ENCODE data around the gene TARS2.

TARS2 gene

GRCh38 chr1:150543500-150544143, 56.4 kb downstream of the TARS2 start:
- Histone ChIP-seq H3K4me3 (ENCODE audit: severe bottlenecking) (no peak overlapping the region), H3K36me3 (ENCODE audit: low read depth) (no peaks in the 10 kb centered on the region), H3K27me3 (ENCODE audit: insufficient read depth, poor library complexity, severe bottlenecking) (no peaks in the 10 kb centered on the region), H3K9me3 (ENCODE audit: severe bottlenecking) (no peaks in the 10 kb centered on the region), H3K4me1 (ENCODE audit: insufficient read depth, poor library complexity, severe bottlenecking) (peaks cover 3% of the 10 kb centered on the region), H3K27ac (ENCODE audit: poor library complexity, severe bottlenecking) (no peak overlapping the region)
- no peak; the same call in 2 of the 3 replicates for ATAC-seq (ENCODE audit: low read depth)
- DNase-seq (ENCODE audit: low spot score), result no peak
- TF ChIP-seq CTCF (IDR thresholded peaks at IDR 0.05; ENCODE audit: poor library complexity, severe bottlenecking), result no peak

- DNase-seq (ENCODE audit: low spot score) (no peak), ATAC-seq (ENCODE audit: low read depth) (no peak)
- Histone ChIP-seq H3K4me3 (ENCODE audit: severe bottlenecking) (no peak overlapping the region), H3K9me3 (ENCODE audit: severe bottlenecking) (no peaks in the 10 kb centered on the region), H3K36me3 (ENCODE audit: low read depth) (no peaks in the 10 kb centered on the region), H3K27ac (ENCODE audit: poor library complexity, severe bottlenecking) (no peak overlapping the region), H3K27me3 (ENCODE audit: insufficient read depth, poor library complexity, severe bottlenecking) (no peaks in the 10 kb centered on the region), H3K4me1 (ENCODE audit: insufficient read depth, poor library complexity, severe bottlenecking) (no peaks in the 10 kb centered on the region)
- no peak for TF ChIP-seq CTCF (IDR thresholded peaks at IDR 0.05; ENCODE audit: poor library complexity, severe bottlenecking)
Measured at GRCh38 chr1:150544204-150544603, 57.0 kb downstream of the TARS2 start.

GRCh38 chr1:150545486-150546032, 58.3 kb downstream of the TARS2 start:
- ATAC-seq (ENCODE audit: low read depth) (no peak), DNase-seq (ENCODE audit: low spot score) (no peak)
- H3K4me3 ChIP-seq (ENCODE audit: severe bottlenecking), result no peak overlapping the region
- H3K9me3 ChIP-seq (ENCODE audit: severe bottlenecking), result no peaks in the 10 kb centered on the region
- peaks cover 3% of the 10 kb centered on the region for H3K4me1 ChIP-seq (ENCODE audit: insufficient read depth, poor library complexity, severe bottlenecking)
- no peaks in the 10 kb centered on the region for H3K27me3 ChIP-seq (ENCODE audit: insufficient read depth, poor library complexity, severe bottlenecking)
- no peak overlapping the region for H3K27ac ChIP-seq (ENCODE audit: poor library complexity, severe bottlenecking)
- no peaks in the 10 kb centered on the region for H3K36me3 ChIP-seq (ENCODE audit: low read depth)
- no peak for TF ChIP-seq CTCF (IDR thresholded peaks at IDR 0.05; ENCODE audit: poor library complexity, severe bottlenecking)

GRCh38 chr1:150546294-150546937, 59.2 kb downstream of the TARS2 start:
- Histone ChIP-seq H3K4me1 (ENCODE audit: insufficient read depth, poor library complexity, severe bottlenecking) (peaks cover 6% of the 10 kb centered on the region), H3K9me3 (ENCODE audit: severe bottlenecking) (no peaks in the 10 kb centered on the region), H3K27ac (ENCODE audit: poor library complexity, severe bottlenecking) (no peak overlapping the region), H3K4me3 (ENCODE audit: severe bottlenecking) (no peak overlapping the region), H3K27me3 (ENCODE audit: insufficient read depth, poor library complexity, severe bottlenecking) (no peaks in the 10 kb centered on the region), H3K36me3 (ENCODE audit: low read depth) (no peaks in the 10 kb centered on the region)
- DNase-seq (ENCODE audit: low spot score) (no peak), ATAC-seq (ENCODE audit: low read depth) (no peak)
- TF ChIP-seq CTCF (IDR thresholded peaks at IDR 0.05; ENCODE audit: poor library complexity, severe bottlenecking), result no peak

- ATAC-seq (ENCODE audit: low read depth) (no peak), DNase-seq (ENCODE audit: low spot score) (no peak)
- Histone ChIP-seq H3K4me3 (ENCODE audit: severe bottlenecking) (peak overlapping the region; percentile 61), H3K9me3 (ENCODE audit: severe bottlenecking) (no peaks in the 10 kb centered on the region), H3K4me1 (ENCODE audit: insufficient read depth, poor library complexity, severe bottlenecking) (peaks cover 19% of the 10 kb centered on the region), H3K36me3 (ENCODE audit: low read depth) (no peaks in the 10 kb centered on the region; the same call in 1 of the 2 replicates), H3K27ac (ENCODE audit: poor library complexity, severe bottlenecking) (peak overlapping the region; percentile 70), H3K27me3 (ENCODE audit: insufficient read depth, poor library complexity, severe bottlenecking) (no peaks in the 10 kb centered on the region)
- TF ChIP-seq CTCF (IDR thresholded peaks at IDR 0.05; ENCODE audit: poor library complexity, severe bottlenecking), result no peak
Measured at GRCh38 chr1:150548324-150548631, 61.1 kb downstream of the TARS2 start.

All from RWPE2 (cell line).